ENCODE data around the gene PCBP3.

The PCBP3 gene

DNA sequence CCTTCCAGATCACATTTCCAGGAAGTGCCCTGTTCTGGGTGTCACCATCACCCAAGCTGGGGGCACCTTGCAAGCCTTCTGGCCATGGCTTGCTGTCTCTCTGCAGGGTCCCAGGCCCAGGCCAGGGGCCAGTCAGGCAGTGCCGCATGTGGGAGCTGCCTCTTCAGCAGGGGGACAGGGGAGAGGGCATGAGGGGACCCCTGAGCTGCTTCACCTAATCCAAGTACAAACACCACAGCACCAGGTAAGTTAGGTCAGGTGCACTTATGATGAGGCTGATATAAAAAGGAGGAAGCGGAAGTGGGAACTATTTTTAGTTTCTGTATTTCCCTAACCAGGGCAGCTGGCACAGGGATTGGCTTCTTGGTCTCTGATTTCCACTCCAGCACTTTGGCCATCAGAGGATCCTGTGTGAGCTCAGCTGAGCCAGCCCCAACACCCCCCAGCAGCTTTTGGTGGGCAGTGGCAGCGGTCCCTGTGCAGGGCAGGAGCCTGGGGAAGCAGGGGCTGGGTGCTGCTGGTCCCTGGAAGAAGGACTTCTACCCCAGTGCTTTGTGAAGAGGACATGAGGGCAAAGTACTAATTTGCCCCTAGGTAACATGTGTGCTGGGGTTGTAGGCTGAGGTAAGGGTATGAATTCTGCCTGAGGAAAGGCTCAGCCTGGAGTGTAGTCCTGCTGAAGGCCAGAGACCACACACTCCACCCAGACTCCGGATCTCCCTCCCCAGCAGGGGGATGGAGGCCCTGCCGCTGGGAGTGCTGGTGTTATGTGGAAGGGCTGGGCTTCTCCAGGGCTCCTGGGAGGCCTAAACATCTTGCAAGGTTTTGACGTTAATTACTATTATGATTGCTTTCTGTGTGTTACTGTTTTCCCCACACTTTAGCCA, 3.3 kb upstream of the PCBP3 start:
- no peaks in the 10 kb centered on the region for H3K27me3 ChIP-seq (ENCODE audit: low read length)
- no peaks in the 10 kb centered on the region for H3K79me2 ChIP-seq (ENCODE audit: insufficient read depth, low read length)
- H3K9me3 ChIP-seq (ENCODE audit: insufficient read depth, low read length) = no peaks in the 10 kb centered on the region
- no peak for TF ChIP-seq EZH2phosphoT487 (conservative IDR thresholded peaks at IDR 0.05; ENCODE audit: low read length)
- TF ChIP-seq, protein P1, sequence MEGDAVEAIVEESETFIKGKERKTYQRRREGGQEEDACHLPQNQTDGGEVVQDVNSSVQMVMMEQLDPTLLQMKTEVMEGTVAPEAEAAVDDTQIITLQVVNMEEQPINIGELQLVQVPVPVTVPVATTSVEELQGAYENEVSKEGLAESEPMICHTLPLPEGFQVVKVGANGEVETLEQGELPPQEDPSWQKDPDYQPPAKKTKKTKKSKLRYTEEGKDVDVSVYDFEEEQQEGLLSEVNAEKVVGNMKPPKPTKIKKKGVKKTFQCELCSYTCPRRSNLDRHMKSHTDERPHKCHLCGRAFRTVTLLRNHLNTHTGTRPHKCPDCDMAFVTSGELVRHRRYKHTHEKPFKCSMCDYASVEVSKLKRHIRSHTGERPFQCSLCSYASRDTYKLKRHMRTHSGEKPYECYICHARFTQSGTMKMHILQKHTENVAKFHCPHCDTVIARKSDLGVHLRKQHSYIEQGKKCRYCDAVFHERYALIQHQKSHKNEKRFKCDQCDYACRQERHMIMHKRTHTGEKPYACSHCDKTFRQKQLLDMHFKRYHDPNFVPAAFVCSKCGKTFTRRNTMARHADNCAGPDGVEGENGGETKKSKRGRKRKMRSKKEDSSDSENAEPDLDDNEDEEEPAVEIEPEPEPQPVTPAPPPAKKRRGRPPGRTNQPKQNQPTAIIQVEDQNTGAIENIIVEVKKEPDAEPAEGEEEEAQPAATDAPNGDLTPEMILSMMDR (IDR thresholded peaks at IDR 0.05; ENCODE audit: insufficient read depth, low read length, poor library complexity, severe bottlenecking) = no peak
- no peaks in the 10 kb centered on the region for H3K9me2 ChIP-seq (replicated peaks; ENCODE audit: insufficient read depth, low read length)
- peaks cover 26% of the 10 kb centered on the region for H3F3A ChIP-seq (ENCODE audit: insufficient read depth)
- H4K20me1 ChIP-seq (ENCODE audit: low read depth, low read length) = no peaks in the 10 kb centered on the region
- no peak overlapping the region for H2AFZ ChIP-seq (ENCODE audit: low read depth, low read length, severe bottlenecking)
- H3K4me2 ChIP-seq (ENCODE audit: low read depth, low read length, poor library complexity, severe bottlenecking) = peak overlapping the region; percentile 64
- peak overlapping the region; percentile 25 for H3K4me3 ChIP-seq (ENCODE audit: insufficient read depth, low read length, poor library complexity, severe bottlenecking)
- H3K36me3 ChIP-seq (ENCODE audit: low read length) = no peaks in the 10 kb centered on the region
- peak overlapping the region; percentile 51 for H3K9ac ChIP-seq (ENCODE audit: low read length)
- peak overlapping the region; percentile 94 for H3K27ac ChIP-seq (ENCODE audit: low read depth, low read length)

DNA sequence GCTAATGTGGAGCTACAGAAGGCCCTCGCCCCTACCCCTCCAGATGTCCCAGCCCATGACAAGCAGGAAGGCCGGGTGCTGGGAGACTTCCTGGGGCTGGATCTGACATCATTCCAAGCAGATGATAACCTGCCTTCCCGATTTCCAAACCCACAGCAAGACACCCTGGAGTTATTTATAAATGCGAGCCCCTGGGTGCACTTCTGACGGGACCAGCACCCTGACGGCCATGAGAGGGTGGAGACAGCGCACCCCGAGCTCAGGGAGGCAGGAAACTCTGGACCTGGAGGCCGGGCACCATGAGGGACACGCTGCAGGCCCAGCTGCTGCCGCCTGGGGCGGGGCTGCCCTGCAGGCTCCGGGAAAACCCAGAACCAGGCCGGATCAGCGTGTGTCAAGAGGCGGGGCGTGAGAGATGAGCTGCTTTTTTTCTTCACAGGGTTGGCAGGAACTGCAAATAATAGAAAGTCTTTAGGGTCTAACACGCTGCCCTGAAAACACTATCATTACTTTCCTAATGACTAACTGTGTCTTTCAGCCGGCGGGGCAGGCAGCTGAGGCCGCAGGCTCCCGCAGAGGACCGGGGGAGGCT, 2.5 kb upstream of the PCBP3 start:
- peak overlapping the region; percentile 64 for H3K4me2 ChIP-seq (ENCODE audit: low read depth, low read length, poor library complexity, severe bottlenecking)
- H3K4me3 ChIP-seq (ENCODE audit: insufficient read depth, low read length, poor library complexity, severe bottlenecking) = peak overlapping the region; percentile 25
- H2AFZ ChIP-seq (ENCODE audit: low read depth, low read length, severe bottlenecking) = no peak overlapping the region
- H3K9me2 ChIP-seq (replicated peaks; ENCODE audit: insufficient read depth, low read length) = no peaks in the 10 kb centered on the region
- peaks cover 32% of the 10 kb centered on the region for H3F3A ChIP-seq (ENCODE audit: insufficient read depth)
- no peaks in the 10 kb centered on the region for H3K36me3 ChIP-seq (ENCODE audit: low read length)
- peak overlapping the region; percentile 51 for H3K9ac ChIP-seq (ENCODE audit: low read length)
- H3K79me2 ChIP-seq (ENCODE audit: insufficient read depth, low read length) = no peaks in the 10 kb centered on the region
- TF ChIP-seq, protein P1 (IDR thresholded peaks at IDR 0.05; ENCODE audit: insufficient read depth, low read length, poor library complexity, severe bottlenecking) = no peak
- no peak for TF ChIP-seq EZH2phosphoT487 (conservative IDR thresholded peaks at IDR 0.05; ENCODE audit: low read length)
- no peaks in the 10 kb centered on the region for H3K9me3 ChIP-seq (ENCODE audit: insufficient read depth, low read length)
- H3K27me3 ChIP-seq (ENCODE audit: low read length) = no peaks in the 10 kb centered on the region
- H4K20me1 ChIP-seq (ENCODE audit: low read depth, low read length) = no peaks in the 10 kb centered on the region
- peak overlapping the region; percentile 94 for H3K27ac ChIP-seq (ENCODE audit: low read depth, low read length)

- Histone ChIP-seq H3K4me3 (ENCODE audit: insufficient read depth, low read length, poor library complexity, severe bottlenecking) (no peak overlapping the region), H3K9me3 (ENCODE audit: insufficient read depth, low read length) (no peaks in the 10 kb centered on the region), H3K4me2 (ENCODE audit: low read depth, low read length, poor library complexity, severe bottlenecking) (peak overlapping the region; percentile 64), H3K9ac (ENCODE audit: low read length) (peak overlapping the region; percentile 51; the same call in 1 of the 2 replicates), H2AFZ (ENCODE audit: low read depth, low read length, severe bottlenecking) (no peak overlapping the region), H3K9me2 (replicated peaks; ENCODE audit: insufficient read depth, low read length) (no peaks in the 10 kb centered on the region), H3K27ac (ENCODE audit: low read depth, low read length) (peak overlapping the region; percentile 94), H3K36me3 (ENCODE audit: low read length) (no peaks in the 10 kb centered on the region), H3K79me2 (ENCODE audit: insufficient read depth, low read length) (no peaks in the 10 kb centered on the region), H4K20me1 (ENCODE audit: low read depth, low read length) (no peaks in the 10 kb centered on the region), H3K27me3 (ENCODE audit: low read length) (no peaks in the 10 kb centered on the region), H3F3A (ENCODE audit: insufficient read depth) (peaks cover 32% of the 10 kb centered on the region)
- TF ChIP-seq EZH2phosphoT487 (conservative IDR thresholded peaks at IDR 0.05; ENCODE audit: low read length) = no peak
- TF ChIP-seq, protein P1 (IDR thresholded peaks at IDR 0.05; ENCODE audit: insufficient read depth, low read length, poor library complexity, severe bottlenecking) = no peak
Measured at GRCh38 chr21:45641480-45642035, 2.0 kb upstream of the PCBP3 start.

Measured in SU-DHL-6 (cell line).